Measurements from ENCODE around the gene SEMA7A. TPM values are rescaled to one million over a fixed set of nuclear protein-coding genes. Genes with fewer than 3 reads are reported as not detected.

SEMA7A gene
- total and polyA plus RNA-seq, 7 experiments from 2014 or later, result 1.6 to 15.7 (median 5.0) TPM; not detected in 2

DNA sequence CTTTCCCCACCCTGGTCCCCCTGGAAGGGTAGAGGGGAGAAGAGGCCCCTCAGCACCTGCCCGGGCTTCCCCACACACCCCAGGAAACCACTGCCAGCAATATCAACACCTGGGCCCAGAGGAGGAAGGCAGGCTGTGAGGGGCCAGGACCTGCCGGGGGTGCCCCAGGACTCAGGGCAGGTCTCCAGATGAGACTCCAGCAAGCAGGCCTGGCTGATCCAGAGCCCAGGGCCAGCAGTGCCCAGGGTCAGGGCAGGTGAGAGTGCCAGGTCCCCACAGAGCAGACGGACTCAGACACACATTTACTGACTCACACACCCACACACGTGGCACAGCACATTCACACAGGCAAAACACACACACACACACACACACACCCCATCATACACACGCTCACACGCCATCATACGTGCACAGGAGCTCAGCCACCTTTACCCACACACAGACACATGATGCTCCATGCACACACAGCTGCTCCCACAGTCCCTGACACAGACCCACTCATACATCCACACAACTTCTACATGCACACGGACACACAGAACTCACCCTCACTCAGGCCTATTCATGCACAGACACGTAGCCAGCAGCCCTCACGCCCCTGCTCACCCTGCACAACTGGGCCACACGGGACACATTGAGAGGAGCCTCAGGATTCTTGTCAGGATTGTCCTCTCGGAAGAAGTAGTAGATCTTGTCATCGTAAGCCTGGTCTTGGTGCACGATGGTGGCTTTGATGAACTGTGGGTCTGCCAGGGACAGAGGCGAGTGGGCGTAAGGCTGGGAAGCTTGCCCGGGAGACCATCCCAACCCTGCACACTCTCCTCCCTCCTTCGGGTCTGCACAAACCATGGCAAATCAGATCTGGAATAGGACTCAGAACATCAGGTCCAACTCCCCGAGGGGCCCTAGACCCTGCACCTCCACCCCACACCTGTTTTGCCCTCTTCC is 17.5 kb downstream of the SEMA7A start:
- no peaks in the 10 kb centered on the region for H3K27me3 Mint-ChIP-seq
- Histone ChIP-seq H3K4me1 (ENCODE audit: control insufficient read depth in 2 of 2, insufficient read depth in 2 of 2, low read length in 2 of 2) (peaks cover 0 to 18% of the 10 kb centered on the region in 2 donors), H3K27ac (ENCODE audit: low read depth, low read length) (no peak overlapping the region), H3K9me3 (ENCODE audit: control insufficient read depth in 2 of 3, low read length in 3 of 3) (no peaks in the 10 kb centered on the region), H3K36me3 (ENCODE audit: control insufficient read depth in 2 of 3, insufficient read depth in 3 of 3, low read length in 3 of 3) (peaks cover 0 to 10% (median 0%) of the 10 kb centered on the region in 3 experiments), H3K4me3 (ENCODE audit: low read length) (no peak overlapping the region), H3K27me3 (ENCODE audit: control insufficient read depth in 2 of 2, insufficient read depth in 2 of 2, low read length in 2 of 2) (no peaks in the 10 kb centered on the region)
- peak overlapping the region in 4 of 9 donors; percentile 23 to 70 (median 44) for H3K27ac Mint-ChIP-seq
- CTCF ChIA-PET, result no interaction called here
- POLR2A ChIA-PET, result no interaction called here
- H3K9me3 Mint-ChIP-seq, result no peaks in the 10 kb centered on the region
- H3K4me1 Mint-ChIP-seq, result peaks cover 0 to 39% (median 4%) of the 10 kb centered on the region in 7 donors
- H3K4me3 Mint-ChIP-seq, result peak overlapping the region in 1 of 10 donors; percentile 10
- DNase-seq, result no peak
- peaks cover 0 to 12% (median 0%) of the 10 kb centered on the region in 5 donors for H3K36me3 Mint-ChIP-seq
- no peak for ATAC-seq
- intact Hi-C loops (cut with micrococcal nuclease), result no loop called here

DNA sequence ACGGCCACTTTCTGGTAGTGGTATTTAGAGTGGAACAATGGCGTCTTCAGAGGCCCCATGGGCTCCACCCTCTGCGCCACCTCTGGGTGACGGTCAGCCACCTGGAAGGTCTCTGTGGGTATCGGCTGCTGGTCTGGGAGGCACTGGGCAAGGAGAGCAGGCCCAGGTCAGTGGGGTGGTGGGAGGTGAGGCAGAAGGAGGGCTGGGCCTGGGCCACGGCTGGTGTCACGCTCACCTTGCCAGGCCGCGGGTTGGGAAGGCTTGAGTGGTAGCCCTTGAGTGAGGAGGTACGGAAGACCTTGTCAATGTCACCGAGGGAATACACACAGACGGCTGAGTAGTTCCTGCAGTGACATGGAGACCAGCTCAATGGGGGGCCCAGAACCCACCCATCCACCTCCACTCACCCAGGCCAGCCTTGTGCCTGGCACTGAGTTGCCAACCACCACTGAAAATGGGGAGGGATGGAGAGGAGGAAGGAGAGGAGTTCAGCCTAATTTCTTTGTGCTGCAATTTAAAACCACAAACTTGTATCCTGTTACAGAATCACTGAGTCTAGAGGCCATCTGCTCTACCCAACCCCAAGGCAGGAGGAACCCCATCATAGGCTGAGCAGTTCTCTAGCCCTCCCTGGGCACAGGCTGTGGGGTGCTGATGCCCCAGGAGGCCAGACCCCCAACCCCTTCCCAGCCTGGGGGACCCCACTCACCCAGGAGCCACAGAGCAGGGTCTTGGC is 19.0 kb downstream of the SEMA7A start:
- Histone ChIP-seq H3K9me3 (ENCODE audit: control insufficient read depth in 2 of 3, low read length in 3 of 3) (no peaks in the 10 kb centered on the region), H3K4me3 (ENCODE audit: low read length) (no peak overlapping the region), H3K27ac (ENCODE audit: low read depth, low read length) (no peak overlapping the region), H3K27me3 (ENCODE audit: control insufficient read depth in 2 of 2, insufficient read depth in 2 of 2, low read length in 2 of 2) (no peaks in the 10 kb centered on the region), H3K4me1 (ENCODE audit: control insufficient read depth in 2 of 2, insufficient read depth in 2 of 2, low read length in 2 of 2) (peaks cover 0 to 3% of the 10 kb centered on the region in 2 donors), H3K36me3 (ENCODE audit: control insufficient read depth in 2 of 3, insufficient read depth in 3 of 3, low read length in 3 of 3) (peaks cover 0 to 10% (median 0%) of the 10 kb centered on the region in 3 experiments)
- Mint-ChIP-seq H3K27ac (peak overlapping the region in 1 of 9 donors; percentile 53), H3K27me3 (no peaks in the 10 kb centered on the region), H3K4me3 (peak overlapping the region in 1 of 10 donors; percentile 24), H3K36me3 (peaks cover 0 to 12% (median 0%) of the 10 kb centered on the region in 5 donors), H3K9me3 (no peaks in the 10 kb centered on the region), H3K4me1 (peaks cover 0 to 30% (median 0%) of the 10 kb centered on the region in 7 donors)
- ATAC-seq (no peak), DNase-seq (no peak)
- intact Hi-C loops (cut with micrococcal nuclease), result no loop called here
- ChIA-PET CTCF (no interaction called here), POLR2A (interaction anchor here (0.6 kb wide), 1 partner anchor 427 kb away, joined by 3 read pairs; no protein-coding TSS in a partner anchor)

DNA sequence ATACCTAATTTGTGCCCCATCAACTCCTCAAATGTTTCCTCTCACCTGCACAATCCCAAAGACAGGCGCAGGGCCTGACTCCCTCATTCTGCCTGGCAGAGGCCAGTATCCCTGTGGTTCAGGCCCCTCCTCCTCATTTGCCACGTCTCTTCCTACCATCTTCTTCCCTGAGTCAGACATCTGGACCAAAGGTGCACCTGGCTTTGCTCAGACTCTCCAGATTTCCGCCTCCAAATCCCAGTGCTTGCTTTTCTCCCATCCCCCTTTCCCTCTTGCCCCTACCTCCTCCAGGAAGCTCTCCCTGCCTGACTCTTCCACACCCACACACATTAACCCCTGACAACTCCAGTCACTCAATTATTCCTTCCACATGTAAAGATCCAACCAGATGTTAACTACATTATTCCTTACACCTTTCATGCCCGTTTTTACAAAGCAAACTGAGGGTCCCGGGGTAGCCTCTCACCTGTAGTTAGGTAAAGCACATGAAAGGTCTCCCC is 19.6 kb downstream of the SEMA7A start:
- Histone ChIP-seq H3K36me3 (ENCODE audit: control insufficient read depth in 2 of 3, insufficient read depth in 3 of 3, low read length in 3 of 3) (peaks cover 0 to 10% (median 0%) of the 10 kb centered on the region in 3 experiments), H3K27ac (ENCODE audit: low read depth, low read length) (no peak overlapping the region), H3K27me3 (ENCODE audit: control insufficient read depth in 2 of 2, insufficient read depth in 2 of 2, low read length in 2 of 2) (no peaks in the 10 kb centered on the region), H3K9me3 (ENCODE audit: control insufficient read depth in 2 of 3, low read length in 3 of 3) (no peaks in the 10 kb centered on the region), H3K4me1 (ENCODE audit: control insufficient read depth in 2 of 2, insufficient read depth in 2 of 2, low read length in 2 of 2) (no peaks in the 10 kb centered on the region), H3K4me3 (ENCODE audit: low read length) (no peak overlapping the region)
- intact Hi-C loops (cut with micrococcal nuclease), result no loop called here
- no peaks in the 10 kb centered on the region for H3K9me3 Mint-ChIP-seq
- H3K4me3 Mint-ChIP-seq, result no peak overlapping the region
- DNase-seq, result no peak
- no peaks in the 10 kb centered on the region for H3K27me3 Mint-ChIP-seq
- CTCF ChIA-PET, result no interaction called here
- no peak overlapping the region for H3K27ac Mint-ChIP-seq
- no peak for ATAC-seq
- POLR2A ChIA-PET, result interaction anchor here (0.6 kb wide), 1 partner anchor 428 kb away, joined by 3 read pairs; no protein-coding TSS in a partner anchor
- H3K4me1 Mint-ChIP-seq, result peaks cover 0 to 26% (median 0%) of the 10 kb centered on the region in 7 donors
- H3K36me3 Mint-ChIP-seq, result peaks cover 0 to 12% (median 0%) of the 10 kb centered on the region in 5 donors

DNA sequence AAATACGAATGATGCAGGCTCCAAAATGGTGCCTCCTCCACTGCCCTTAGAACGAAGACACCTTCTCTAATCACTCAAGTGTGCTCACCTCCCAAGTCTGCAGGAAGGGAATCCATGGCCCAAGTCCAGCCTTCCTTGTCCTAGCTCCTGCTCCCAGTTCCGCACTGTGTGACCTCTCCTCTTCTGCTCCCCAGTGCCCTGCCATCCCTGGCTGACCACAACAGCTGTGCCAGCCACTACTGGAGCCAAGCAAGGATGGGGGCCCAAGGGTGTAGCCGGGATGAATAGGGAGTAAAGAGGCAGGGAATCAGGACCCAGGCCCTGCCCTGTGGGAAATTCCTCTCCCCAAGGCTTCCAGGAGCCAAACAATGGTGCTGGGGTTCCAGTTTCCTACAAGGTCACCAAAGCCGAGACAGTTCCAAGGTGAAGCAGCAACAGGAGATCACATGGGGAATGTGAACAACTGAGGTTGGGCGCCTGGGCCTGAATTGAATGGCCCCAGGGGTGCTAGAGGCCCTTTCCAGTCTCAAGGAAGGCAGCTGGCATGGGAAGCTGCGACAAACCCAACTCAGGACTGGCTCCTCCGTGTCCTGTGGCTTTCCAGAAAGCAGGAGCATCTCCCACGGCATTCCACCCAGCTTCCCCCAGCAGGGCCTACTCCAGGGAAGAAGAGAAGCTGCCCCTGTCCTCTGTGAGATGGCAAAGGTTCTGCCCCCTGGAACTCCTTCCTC is 20.2 kb downstream of the SEMA7A start:
- Histone ChIP-seq H3K4me1 (ENCODE audit: control insufficient read depth in 2 of 2, insufficient read depth in 2 of 2, low read length in 2 of 2) (no peaks in the 10 kb centered on the region), H3K27me3 (ENCODE audit: control insufficient read depth in 2 of 2, insufficient read depth in 2 of 2, low read length in 2 of 2) (no peaks in the 10 kb centered on the region), H3K4me3 (ENCODE audit: low read length) (no peak overlapping the region), H3K27ac (ENCODE audit: low read depth, low read length) (no peak overlapping the region), H3K9me3 (ENCODE audit: control insufficient read depth in 2 of 3, low read length in 3 of 3) (no peaks in the 10 kb centered on the region), H3K36me3 (ENCODE audit: control insufficient read depth in 2 of 3, insufficient read depth in 3 of 3, low read length in 3 of 3) (peaks cover 0 to 10% (median 0%) of the 10 kb centered on the region in 3 experiments)
- intact Hi-C loops (cut with micrococcal nuclease), result no loop called here
- H3K4me1 Mint-ChIP-seq, result peaks cover 0 to 24% (median 0%) of the 10 kb centered on the region in 7 donors
- no peaks in the 10 kb centered on the region for H3K9me3 Mint-ChIP-seq
- ATAC-seq (no peak), DNase-seq (no peak)
- no peak overlapping the region for H3K27ac Mint-ChIP-seq
- POLR2A ChIA-PET, result no interaction called here
- CTCF ChIA-PET, result no interaction called here
- no peak overlapping the region for H3K4me3 Mint-ChIP-seq
- H3K36me3 Mint-ChIP-seq, result peaks cover 0 to 12% (median 0%) of the 10 kb centered on the region in 5 donors
- H3K27me3 Mint-ChIP-seq, result no peaks in the 10 kb centered on the region

DNA sequence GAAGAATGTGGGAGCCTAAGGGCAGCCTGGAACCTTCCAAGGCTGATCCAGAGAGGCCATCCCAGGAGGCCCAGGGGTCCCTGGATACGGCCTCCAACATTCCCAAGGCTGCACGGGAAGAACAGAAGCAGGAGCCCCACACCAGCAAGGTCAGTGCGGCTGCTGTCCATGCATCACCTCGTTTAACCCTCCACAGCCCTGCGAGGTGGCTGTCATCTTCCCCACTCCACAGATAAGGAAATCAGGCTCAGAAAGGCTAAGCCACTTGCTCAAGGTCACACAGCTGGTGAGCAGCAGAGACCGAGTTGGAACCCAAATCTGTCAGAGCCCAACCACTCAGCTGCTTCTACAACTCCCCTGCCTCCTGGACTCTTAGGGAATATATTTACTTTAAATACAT is 21.6 kb downstream of the SEMA7A start:
- Mint-ChIP-seq H3K27ac (no peak overlapping the region), H3K4me1 (peaks cover 0 to 25% (median 0%) of the 10 kb centered on the region in 7 donors), H3K36me3 (peaks cover 0 to 12% (median 0%) of the 10 kb centered on the region in 5 donors), H3K4me3 (no peak overlapping the region), H3K9me3 (no peaks in the 10 kb centered on the region), H3K27me3 (no peaks in the 10 kb centered on the region)
- ChIA-PET CTCF (no interaction called here), POLR2A (no interaction called here)
- H3K4me1 ChIP-seq (ENCODE audit: control insufficient read depth in 2 of 2, insufficient read depth in 2 of 2, low read length in 2 of 2), result no peaks in the 10 kb centered on the region
- intact Hi-C loops (cut with micrococcal nuclease), result no loop called here
- no peaks in the 10 kb centered on the region for H3K9me3 ChIP-seq (ENCODE audit: control insufficient read depth in 2 of 3, low read length in 3 of 3)
- H3K36me3 ChIP-seq (ENCODE audit: control insufficient read depth in 2 of 3, insufficient read depth in 3 of 3, low read length in 3 of 3), result peaks cover 0 to 10% (median 0%) of the 10 kb centered on the region in 3 experiments
- H3K27ac ChIP-seq (ENCODE audit: low read depth, low read length), result no peak overlapping the region
- ATAC-seq (no peak), DNase-seq (no peak)
- H3K27me3 ChIP-seq (ENCODE audit: control insufficient read depth in 2 of 2, insufficient read depth in 2 of 2, low read length in 2 of 2), result no peaks in the 10 kb centered on the region
- no peak overlapping the region for H3K4me3 ChIP-seq (ENCODE audit: low read length)

DNA sequence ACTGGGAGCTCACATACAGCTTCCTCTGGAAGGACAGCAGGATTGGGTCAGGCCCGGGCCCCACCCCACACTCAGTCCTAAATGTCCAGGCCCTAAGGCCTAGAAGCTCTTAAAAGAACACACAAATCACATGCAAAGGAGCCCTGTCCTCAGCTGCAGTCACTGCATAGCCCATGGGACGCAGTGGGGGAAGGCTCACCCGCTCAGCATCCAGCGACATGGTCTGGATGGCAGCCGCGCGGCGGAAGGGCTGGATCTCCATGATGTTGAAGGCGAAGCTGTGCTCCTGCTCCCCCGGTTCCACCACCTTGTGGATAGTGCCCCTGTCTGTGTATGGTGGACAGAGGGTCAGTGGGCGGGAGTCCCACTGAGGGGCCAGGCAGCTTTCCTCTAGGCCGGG is 22.1 kb downstream of the SEMA7A start:
- Mint-ChIP-seq H3K36me3 (peaks cover 0 to 12% (median 0%) of the 10 kb centered on the region in 5 donors), H3K9me3 (no peaks in the 10 kb centered on the region), H3K27ac (no peak overlapping the region), H3K27me3 (no peaks in the 10 kb centered on the region), H3K4me1 (peaks cover 0 to 25% (median 0%) of the 10 kb centered on the region in 7 donors), H3K4me3 (no peak overlapping the region)
- Histone ChIP-seq H3K9me3 (ENCODE audit: control insufficient read depth in 2 of 3, low read length in 3 of 3) (no peaks in the 10 kb centered on the region), H3K27ac (ENCODE audit: low read depth, low read length) (no peak overlapping the region), H3K27me3 (ENCODE audit: control insufficient read depth in 2 of 2, insufficient read depth in 2 of 2, low read length in 2 of 2) (no peaks in the 10 kb centered on the region), H3K4me3 (ENCODE audit: low read length) (no peak overlapping the region), H3K36me3 (ENCODE audit: control insufficient read depth in 2 of 3, insufficient read depth in 3 of 3, low read length in 3 of 3) (peaks cover 0 to 10% (median 0%) of the 10 kb centered on the region in 3 experiments), H3K4me1 (ENCODE audit: control insufficient read depth in 2 of 2, insufficient read depth in 2 of 2, low read length in 2 of 2) (no peaks in the 10 kb centered on the region)
- ChIA-PET CTCF (no interaction called here), POLR2A (no interaction called here)
- no peak for ATAC-seq
- no peak for DNase-seq
- intact Hi-C loops (cut with micrococcal nuclease), result no loop called here

Data from naive thymus-derived CD4-positive, alpha-beta T cell (primary cell).